ENCODE measurements around the gene C6orf120.
A peak's percentile ranks its signal among the peaks of the same experiment; 100 is the strongest.

The C6orf120 gene

GRCh38 chr6:169701954-169702839, at the start of gene C6orf120, which contains the start of gene WDR27:
Gene C6orf120, plus strand, starts transcription at chr6:169702126. Its CDS starts 334 bp downstream, at chr6:169702460.
Gene WDR27, minus strand, starts transcription at chr6:169702029. Its CDS starts 13,024 bp downstream, at chr6:169689005.
- H3K9me3 Mint-ChIP-seq: no peaks in the 10 kb centered on the region
- peaks cover 64% of the 10 kb centered on the region for H3K4me1 Mint-ChIP-seq (ENCODE audit: low read depth)
- peak within 1 kb of the TSS; percentile 92 for H3K4me3 Mint-ChIP-seq
- peak within 1 kb of the TSS; percentile 93 for H3K27ac Mint-ChIP-seq
- peak; percentile 99 for DNase-seq
- H3K27me3 Mint-ChIP-seq: no peaks in the 10 kb centered on the region
- peaks cover 72% of the 10 kb centered on the region for H3K36me3 Mint-ChIP-seq (ENCODE audit: low read depth)

GRCh38 chr6:169652896-169653295, 49.0 kb upstream of the C6orf120 start:
- no peak overlapping the region for H3K4me3 Mint-ChIP-seq
- no peak for DNase-seq
- H3K36me3 Mint-ChIP-seq (ENCODE audit: low read depth): peaks cover 28% of the 10 kb centered on the region
- no peaks in the 10 kb centered on the region for H3K9me3 Mint-ChIP-seq
- H3K27me3 Mint-ChIP-seq: no peaks in the 10 kb centered on the region
- no peak overlapping the region for H3K27ac Mint-ChIP-seq
- peaks cover 10% of the 10 kb centered on the region for H3K4me1 Mint-ChIP-seq (ENCODE audit: low read depth)

GRCh38 chr6:169653691-169654090, 48.2 kb upstream of the C6orf120 start:
- Mint-ChIP-seq H3K27me3 (no peaks in the 10 kb centered on the region), H3K4me3 (no peak overlapping the region), H3K4me1 (ENCODE audit: low read depth) (peaks cover 10% of the 10 kb centered on the region), H3K9me3 (no peaks in the 10 kb centered on the region), H3K27ac (no peak overlapping the region), H3K36me3 (ENCODE audit: low read depth) (peaks cover 31% of the 10 kb centered on the region)
- no peak for DNase-seq

GRCh38 chr6:169654598-169655391, 47.1 kb upstream of the C6orf120 start:
- Mint-ChIP-seq H3K4me1 (ENCODE audit: low read depth) (peaks cover 10% of the 10 kb centered on the region), H3K36me3 (ENCODE audit: low read depth) (peaks cover 42% of the 10 kb centered on the region), H3K27me3 (no peaks in the 10 kb centered on the region), H3K9me3 (no peaks in the 10 kb centered on the region), H3K4me3 (peak overlapping the region; percentile 79), H3K27ac (peak overlapping the region; percentile 63)
- peak; percentile 71 for DNase-seq

GRCh38 chr6:169656546-169657283, 45.2 kb upstream of the C6orf120 start:
- DNase-seq: no peak
- H3K4me3 Mint-ChIP-seq: no peak overlapping the region
- H3K9me3 Mint-ChIP-seq: no peaks in the 10 kb centered on the region
- H3K27me3 Mint-ChIP-seq: no peaks in the 10 kb centered on the region
- H3K27ac Mint-ChIP-seq: no peak overlapping the region
- peaks cover 10% of the 10 kb centered on the region for H3K4me1 Mint-ChIP-seq (ENCODE audit: low read depth)
- H3K36me3 Mint-ChIP-seq (ENCODE audit: low read depth): peaks cover 48% of the 10 kb centered on the region

- no peak for DNase-seq
- Mint-ChIP-seq H3K27ac (no peak overlapping the region), H3K36me3 (ENCODE audit: low read depth) (peaks cover 51% of the 10 kb centered on the region), H3K4me3 (no peak overlapping the region), H3K27me3 (no peaks in the 10 kb centered on the region), H3K9me3 (no peaks in the 10 kb centered on the region), H3K4me1 (ENCODE audit: low read depth) (peaks cover 10% of the 10 kb centered on the region)
Measured at GRCh38 chr6:169657284-169657610, 44.7 kb upstream of the C6orf120 start.

- no peak overlapping the region for H3K27ac Mint-ChIP-seq
- no peaks in the 10 kb centered on the region for H3K27me3 Mint-ChIP-seq
- DNase-seq: no peak
- H3K9me3 Mint-ChIP-seq: no peaks in the 10 kb centered on the region
- peaks cover 6% of the 10 kb centered on the region for H3K4me1 Mint-ChIP-seq (ENCODE audit: low read depth)
- H3K36me3 Mint-ChIP-seq (ENCODE audit: low read depth): peaks cover 72% of the 10 kb centered on the region
- H3K4me3 Mint-ChIP-seq: no peak overlapping the region
Measured at GRCh38 chr6:169659820-169660610, 41.9 kb upstream of the C6orf120 start.

GRCh38 chr6:169660751-169661390, 41.1 kb upstream of the C6orf120 start:
- Mint-ChIP-seq H3K27me3 (no peaks in the 10 kb centered on the region), H3K9me3 (no peaks in the 10 kb centered on the region), H3K4me1 (ENCODE audit: low read depth) (no peaks in the 10 kb centered on the region), H3K36me3 (ENCODE audit: low read depth) (peaks cover 76% of the 10 kb centered on the region), H3K4me3 (no peak overlapping the region), H3K27ac (no peak overlapping the region)
- no peak for DNase-seq

GRCh38 chr6:169661391-169661756, 40.6 kb upstream of the C6orf120 start:
- H3K27ac Mint-ChIP-seq: no peak overlapping the region
- H3K4me3 Mint-ChIP-seq: no peak overlapping the region
- no peak for DNase-seq
- H3K4me1 Mint-ChIP-seq (ENCODE audit: low read depth): no peaks in the 10 kb centered on the region
- no peaks in the 10 kb centered on the region for H3K9me3 Mint-ChIP-seq
- no peaks in the 10 kb centered on the region for H3K27me3 Mint-ChIP-seq
- H3K36me3 Mint-ChIP-seq (ENCODE audit: low read depth): peaks cover 75% of the 10 kb centered on the region

GRCh38 chr6:169663468-169663867, 38.5 kb upstream of the C6orf120 start:
- H3K36me3 Mint-ChIP-seq (ENCODE audit: low read depth): peaks cover 78% of the 10 kb centered on the region
- H3K27me3 Mint-ChIP-seq: no peaks in the 10 kb centered on the region
- DNase-seq: no peak
- no peaks in the 10 kb centered on the region for H3K9me3 Mint-ChIP-seq
- no peak overlapping the region for H3K4me3 Mint-ChIP-seq
- no peaks in the 10 kb centered on the region for H3K4me1 Mint-ChIP-seq (ENCODE audit: low read depth)
- H3K27ac Mint-ChIP-seq: no peak overlapping the region

GRCh38 chr6:169664227-169664626, 37.7 kb upstream of the C6orf120 start:
- peaks cover 81% of the 10 kb centered on the region for H3K36me3 Mint-ChIP-seq (ENCODE audit: low read depth)
- no peak for DNase-seq
- no peaks in the 10 kb centered on the region for H3K27me3 Mint-ChIP-seq
- no peak overlapping the region for H3K27ac Mint-ChIP-seq
- no peak overlapping the region for H3K4me3 Mint-ChIP-seq
- no peaks in the 10 kb centered on the region for H3K9me3 Mint-ChIP-seq
- no peaks in the 10 kb centered on the region for H3K4me1 Mint-ChIP-seq (ENCODE audit: low read depth)

GRCh38 chr6:169665289-169665688, 36.6 kb upstream of the C6orf120 start:
- no peaks in the 10 kb centered on the region for H3K9me3 Mint-ChIP-seq
- H3K27me3 Mint-ChIP-seq: no peaks in the 10 kb centered on the region
- peaks cover 81% of the 10 kb centered on the region for H3K36me3 Mint-ChIP-seq (ENCODE audit: low read depth)
- no peak for DNase-seq
- no peak overlapping the region for H3K27ac Mint-ChIP-seq
- H3K4me3 Mint-ChIP-seq: no peak overlapping the region
- peaks cover 5% of the 10 kb centered on the region for H3K4me1 Mint-ChIP-seq (ENCODE audit: low read depth)

- Mint-ChIP-seq H3K4me1 (ENCODE audit: low read depth) (peaks cover 6% of the 10 kb centered on the region), H3K9me3 (no peaks in the 10 kb centered on the region), H3K36me3 (ENCODE audit: low read depth) (peaks cover 87% of the 10 kb centered on the region), H3K27me3 (no peaks in the 10 kb centered on the region), H3K27ac (no peak overlapping the region), H3K4me3 (no peak overlapping the region)
- DNase-seq: no peak
Measured at GRCh38 chr6:169666441-169666840, 35.5 kb upstream of the C6orf120 start.
